Stomach (tissue), 9 donors: ENCODE data around the gene FOXN4. TPM values are rescaled to one million over a fixed set of nuclear protein-coding genes. Genes with fewer than 3 reads are reported as not detected.

Source experiments
- DNase-seq, 2 donors: peaks; one replicate each; pipeline versions ENCODE4 v3.0.0 to v3.0.0-alpha.2; 2013 to 2019
- H3K27ac ChIP-seq, 5 donors: fragments of 200-600 bp in 4 of 5; sonication (generic) in 4 of 5; one replicate each; pipeline ENCODE4 v1.5.1; 2013 to 2019; ENCODE audit warnings: mild to moderate bottlenecking in 1 of 5, moderate library complexity in 1 of 5
- H3K27me3 ChIP-seq, 3 donors: fragments of 200-600 bp; sonication (generic); one replicate each; pipeline ENCODE4 v1.5.1; 2017 to 2019; ENCODE audit warnings: mixed run types in 1 of 3
- H3K36me3 ChIP-seq, 4 donors: fragments of 200-600 bp; sonication (generic); 1 replicate in 3 of 4; 2 replicates in 1 of 4; pipeline ENCODE4 v1.5.1; 2016 to 2019
- H3K4me1 ChIP-seq, 4 donors: fragments of 200-600 bp; sonication (generic); one replicate each; pipeline ENCODE4 v1.5.1; 2016 to 2019
- H3K4me3 ChIP-seq, 4 donors: fragments of 200-600 bp; sonication (generic) in 3 of 4; one replicate each; pipeline ENCODE4 v1.5.1; 2016 to 2019; ENCODE audit warnings: mild to moderate bottlenecking in 1 of 4
- H3K9me3 ChIP-seq, 4 donors: fragments of 200-600 bp; sonication (generic); one replicate each; pipeline ENCODE4 v1.5.1; 2016 to 2019
- EP300 ChIP-seq: sonication (generic); formaldehyde crosslinking; IDR thresholded peaks from one replicate; pipeline ENCODE4 v1.6.1; 2017; ENCODE audit warnings: antibody characterized with exemption
- POLR2A ChIP-seq, 4 donors: fragments of 450-650 bp; IDR thresholded peaks; one replicate each; pipeline ENCODE4 v1.6.1; 2016; ENCODE audit warnings: antibody characterized with exemption in 4 of 4, control low read depth in 2 of 4, mild to moderate bottlenecking in 1 of 4, moderate library complexity in 1 of 4
- POLR2AphosphoS5 ChIP-seq, 3 donors: sonication (generic); formaldehyde crosslinking; IDR thresholded peaks; one replicate each; pipeline ENCODE4 v1.6.1; 2016; ENCODE audit warnings: antibody characterized with exemption in 3 of 3
- WGBS, 5 donors: extraction: QIAGEN DNeasy Blood & Tissue Kit in 3 of 5; methylation state at CpG; one replicate each; pipeline versions ENCODE4 v1.1.5 to v1.1.7; 2013 to 2018; 5-methylcytosine and 5-hydroxymethylcytosine counted together
- intact Hi-C: fragments of 100-400 bp; cut with DNase I; formaldehyde crosslinking; loops from one replicate; pipeline ENCODE4 v1.15.1; 2023; ENCODE audit warnings: low total_unique reads
- polyA plus RNA-seq, 3 donors: library from polyadenylated mRNA; stranded (reverse); fragments of 200-250 nt; gene quantifications; one replicate each; pipeline ENCODE4 v1.2.3, GENCODE V29; 2013
- total RNA-seq, 5 donors: library from RNA; depleted of rRNA; stranded (reverse); fragments of >200 nt; gene quantifications; one replicate each; pipeline versions ENCODE4 v1.1.0 to v1.2.3, GENCODE V29; 2014 to 2016
- TF ChIP-seq, protein P1 (sequence below), 7 experiments: fragments of 450-650 bp in 4 of 7; fragments of 200-600 bp in 3 of 7; sonication (generic) in 3 of 7; IDR thresholded peaks; one replicate each; pipeline ENCODE4 v1.5.1; 2016 to 2019; ENCODE audit warnings: antibody characterized with exemption in 7 of 7, control low read depth in 2 of 7, mild to moderate bottlenecking in 1 of 7
- donor health status: healthy with polysubstance abuse.
- donor health status: Bipolar disorder and iron deficiency.
- donor health status: healthy.

Gene FOXN4
- total and polyA plus RNA-seq, 8 donors: not detected

DNA sequence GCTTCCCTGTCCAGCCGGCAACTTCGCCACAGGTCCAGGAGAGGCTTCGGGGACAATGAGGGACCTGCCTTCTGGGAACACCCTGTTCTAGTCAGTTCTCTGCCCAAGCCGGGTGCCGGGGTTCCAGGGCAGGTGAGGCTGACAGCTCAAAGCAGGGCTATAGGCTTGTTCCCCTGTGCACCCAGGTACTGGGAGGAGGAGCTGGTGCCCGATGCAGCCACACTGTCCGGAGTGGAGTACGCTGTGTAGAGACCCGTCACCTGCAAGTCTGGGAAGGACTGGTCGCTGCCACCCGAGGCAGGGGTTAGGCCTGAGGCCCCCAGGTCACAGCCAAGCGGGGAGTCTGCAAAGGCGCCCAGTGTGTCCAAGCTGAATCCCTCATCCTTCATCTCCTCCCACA, 29.6 kb downstream of the FOXN4 start:
- WGBS, 5 donors: 90 to 95% (median 92%) methylated on average over 11 to 13 of the region's 13 CpGs
- intact Hi-C loops: no loop called here
- Histone ChIP-seq H3K36me3 (no peaks in the 10 kb centered on the region), H3K4me1 (peaks cover 0 to 14% (median 6%) of the 10 kb centered on the region in 4 donors), H3K9me3 (no peaks in the 10 kb centered on the region), H3K27ac (no peak overlapping the region), H3K4me3 (no peak overlapping the region), H3K27me3 (no peaks in the 10 kb centered on the region)
- TF ChIP-seq EP300 (no peak), POLR2A (IDR thresholded peaks at IDR 0.05) (no peak), POLR2AphosphoS5 (IDR thresholded peaks at IDR 0.05) (no peak)
- TF ChIP-seq, protein P1, sequence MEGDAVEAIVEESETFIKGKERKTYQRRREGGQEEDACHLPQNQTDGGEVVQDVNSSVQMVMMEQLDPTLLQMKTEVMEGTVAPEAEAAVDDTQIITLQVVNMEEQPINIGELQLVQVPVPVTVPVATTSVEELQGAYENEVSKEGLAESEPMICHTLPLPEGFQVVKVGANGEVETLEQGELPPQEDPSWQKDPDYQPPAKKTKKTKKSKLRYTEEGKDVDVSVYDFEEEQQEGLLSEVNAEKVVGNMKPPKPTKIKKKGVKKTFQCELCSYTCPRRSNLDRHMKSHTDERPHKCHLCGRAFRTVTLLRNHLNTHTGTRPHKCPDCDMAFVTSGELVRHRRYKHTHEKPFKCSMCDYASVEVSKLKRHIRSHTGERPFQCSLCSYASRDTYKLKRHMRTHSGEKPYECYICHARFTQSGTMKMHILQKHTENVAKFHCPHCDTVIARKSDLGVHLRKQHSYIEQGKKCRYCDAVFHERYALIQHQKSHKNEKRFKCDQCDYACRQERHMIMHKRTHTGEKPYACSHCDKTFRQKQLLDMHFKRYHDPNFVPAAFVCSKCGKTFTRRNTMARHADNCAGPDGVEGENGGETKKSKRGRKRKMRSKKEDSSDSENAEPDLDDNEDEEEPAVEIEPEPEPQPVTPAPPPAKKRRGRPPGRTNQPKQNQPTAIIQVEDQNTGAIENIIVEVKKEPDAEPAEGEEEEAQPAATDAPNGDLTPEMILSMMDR (IDR thresholded peaks at IDR 0.05): no peak
- DNase-seq: no peak

DNA sequence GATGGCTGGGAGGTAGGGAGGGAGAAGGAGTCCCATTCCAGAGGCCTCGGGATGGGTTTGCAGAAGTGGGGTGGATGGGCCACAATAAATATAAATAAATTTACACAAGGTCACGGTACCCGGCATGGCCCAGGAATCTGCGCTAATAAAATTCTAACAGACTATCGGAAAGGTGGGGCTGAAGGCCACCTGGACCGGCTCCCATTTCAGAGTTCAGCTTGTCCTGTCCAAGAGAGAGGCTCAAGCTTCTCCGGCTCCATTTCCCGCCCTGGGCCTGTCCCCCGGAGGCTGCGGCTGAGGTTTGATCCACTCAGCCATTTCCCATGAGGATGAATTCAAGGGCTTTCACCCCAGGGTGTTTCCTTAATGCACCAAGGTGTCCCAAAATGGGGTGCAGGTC, 30.2 kb downstream of the FOXN4 start:
- H3K27ac ChIP-seq: no peak overlapping the region
- H3K4me3 ChIP-seq: no peak overlapping the region
- no peaks in the 10 kb centered on the region for H3K27me3 ChIP-seq
- peaks cover 0 to 14% (median 6%) of the 10 kb centered on the region in 4 donors for H3K4me1 ChIP-seq
- DNase-seq: no peak
- intact Hi-C loops: no loop called here
- TF ChIP-seq, protein P1 (IDR thresholded peaks at IDR 0.05): no peak
- TF ChIP-seq EP300 (no peak), POLR2AphosphoS5 (IDR thresholded peaks at IDR 0.05) (no peak), POLR2A (IDR thresholded peaks at IDR 0.05) (no peak)
- H3K9me3 ChIP-seq: no peaks in the 10 kb centered on the region
- WGBS, 5 donors: 80 to 93% (median 88%) methylated on average over 10 of the region's 10 CpGs
- no peaks in the 10 kb centered on the region for H3K36me3 ChIP-seq

DNA sequence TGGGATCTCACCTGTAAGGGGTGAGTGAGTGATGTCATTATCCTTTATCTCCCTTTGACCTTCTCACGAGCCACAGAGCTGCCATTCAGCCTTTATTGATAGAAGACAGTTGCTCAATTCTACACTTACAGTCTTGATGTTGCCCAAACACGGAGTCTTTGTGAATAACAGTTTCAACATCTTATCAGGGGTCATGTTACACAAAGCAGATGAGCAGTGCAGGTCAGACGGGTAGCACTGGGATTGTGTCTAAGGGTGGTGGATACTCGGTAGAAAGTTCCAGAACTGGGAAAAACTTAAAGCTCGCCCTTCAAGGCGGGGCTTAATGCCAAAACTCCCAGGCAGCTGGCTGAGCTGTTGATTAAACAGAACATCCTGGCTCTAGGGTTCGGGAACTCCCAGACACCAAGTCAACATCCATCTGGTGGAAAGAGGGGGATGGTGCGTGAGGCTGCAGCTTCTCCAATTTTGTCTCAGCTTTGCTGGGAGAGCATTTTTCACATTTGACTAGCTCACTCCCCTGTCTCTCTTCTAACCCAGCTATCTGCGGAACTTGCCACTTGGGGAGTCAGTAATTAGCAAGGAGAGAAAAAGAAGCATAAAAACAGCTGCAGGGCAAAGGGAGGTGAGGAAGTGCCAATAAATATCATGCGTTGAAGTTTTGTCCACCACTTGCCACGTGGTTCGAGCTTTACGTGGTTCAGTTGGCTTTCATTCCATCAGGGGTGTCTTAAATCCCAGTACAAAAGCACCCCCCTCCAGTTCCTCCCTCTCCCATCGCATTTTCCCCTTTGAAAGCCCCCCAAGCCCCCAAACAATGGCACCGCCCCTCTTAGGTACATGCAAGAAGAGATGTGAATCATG, 31.0 kb downstream of the FOXN4 start:
- Histone ChIP-seq H3K36me3 (no peaks in the 10 kb centered on the region), H3K27ac (no peak overlapping the region), H3K4me1 (peaks cover 0 to 14% (median 6%) of the 10 kb centered on the region in 4 donors), H3K4me3 (no peak overlapping the region), H3K27me3 (no peaks in the 10 kb centered on the region), H3K9me3 (no peaks in the 10 kb centered on the region)
- intact Hi-C loops: no loop called here
- 41 to 46% (median 44%) methylated on average over 15 of the region's 15 CpGs for WGBS, 5 donors
- no peak for TF ChIP-seq EP300
- DNase-seq: peak in 1 of 2 donors; percentile 80

DNA sequence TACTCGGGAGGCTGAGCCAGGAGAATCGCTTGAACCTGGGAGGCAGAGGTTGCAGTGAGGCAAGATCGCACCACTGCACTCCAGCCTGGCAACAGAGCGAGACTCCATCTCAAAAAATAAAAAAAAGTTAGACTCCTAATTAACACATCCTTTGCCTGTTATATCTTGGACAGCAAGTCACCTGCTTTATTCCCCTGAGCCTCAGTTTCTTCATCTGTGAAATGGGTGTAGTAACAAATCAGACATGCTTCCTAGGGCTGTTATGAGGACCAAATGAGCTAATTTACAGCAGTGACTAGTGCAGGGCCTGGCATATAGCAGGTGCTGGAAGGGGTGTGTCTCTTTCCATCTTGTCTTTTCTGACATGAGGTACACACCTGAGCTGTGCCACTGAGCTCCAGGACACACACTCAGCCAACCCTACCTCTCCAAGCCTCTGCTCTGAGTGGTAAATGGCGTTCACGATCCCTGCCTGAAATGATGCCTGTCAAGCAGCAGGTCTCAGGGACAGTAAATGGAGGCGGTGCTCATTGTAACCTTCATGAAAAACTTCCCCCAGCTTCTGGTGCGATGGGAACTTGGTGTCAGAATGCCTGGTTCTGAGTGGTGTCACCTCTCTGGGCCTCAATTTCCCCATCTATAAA, 31.7 kb downstream of the FOXN4 start:
- H3K4me1 ChIP-seq: peaks cover 0 to 14% (median 6%) of the 10 kb centered on the region in 4 donors
- H3K36me3 ChIP-seq: no peaks in the 10 kb centered on the region
- no peaks in the 10 kb centered on the region for H3K27me3 ChIP-seq
- no peak overlapping the region for H3K4me3 ChIP-seq
- no peak overlapping the region for H3K27ac ChIP-seq
- intact Hi-C loops: no loop called here
- H3K9me3 ChIP-seq: no peaks in the 10 kb centered on the region
- DNase-seq: no peak
- TF ChIP-seq POLR2AphosphoS5 (IDR thresholded peaks at IDR 0.05) (no peak), EP300 (no peak), POLR2A (IDR thresholded peaks at IDR 0.05) (no peak)
- TF ChIP-seq, protein P1 (IDR thresholded peaks at IDR 0.05): no peak
- WGBS, 5 donors: 85 to 93% (median 92%) methylated on average over 8 of the region's 8 CpGs
